HG03442 (cell line): ENCODE results near the gene RTL1.

Experiments
- ATAC-seq: cut with Tn5 transposase; IDR thresholded peaks from one replicate; pipeline ENCODE4 v1.9.1; 2021; ENCODE audit warnings: mild to moderate bottlenecking, moderate library complexity; ENCODE audit not compliant: unreplicated experiment

RTL1 gene

DNA sequence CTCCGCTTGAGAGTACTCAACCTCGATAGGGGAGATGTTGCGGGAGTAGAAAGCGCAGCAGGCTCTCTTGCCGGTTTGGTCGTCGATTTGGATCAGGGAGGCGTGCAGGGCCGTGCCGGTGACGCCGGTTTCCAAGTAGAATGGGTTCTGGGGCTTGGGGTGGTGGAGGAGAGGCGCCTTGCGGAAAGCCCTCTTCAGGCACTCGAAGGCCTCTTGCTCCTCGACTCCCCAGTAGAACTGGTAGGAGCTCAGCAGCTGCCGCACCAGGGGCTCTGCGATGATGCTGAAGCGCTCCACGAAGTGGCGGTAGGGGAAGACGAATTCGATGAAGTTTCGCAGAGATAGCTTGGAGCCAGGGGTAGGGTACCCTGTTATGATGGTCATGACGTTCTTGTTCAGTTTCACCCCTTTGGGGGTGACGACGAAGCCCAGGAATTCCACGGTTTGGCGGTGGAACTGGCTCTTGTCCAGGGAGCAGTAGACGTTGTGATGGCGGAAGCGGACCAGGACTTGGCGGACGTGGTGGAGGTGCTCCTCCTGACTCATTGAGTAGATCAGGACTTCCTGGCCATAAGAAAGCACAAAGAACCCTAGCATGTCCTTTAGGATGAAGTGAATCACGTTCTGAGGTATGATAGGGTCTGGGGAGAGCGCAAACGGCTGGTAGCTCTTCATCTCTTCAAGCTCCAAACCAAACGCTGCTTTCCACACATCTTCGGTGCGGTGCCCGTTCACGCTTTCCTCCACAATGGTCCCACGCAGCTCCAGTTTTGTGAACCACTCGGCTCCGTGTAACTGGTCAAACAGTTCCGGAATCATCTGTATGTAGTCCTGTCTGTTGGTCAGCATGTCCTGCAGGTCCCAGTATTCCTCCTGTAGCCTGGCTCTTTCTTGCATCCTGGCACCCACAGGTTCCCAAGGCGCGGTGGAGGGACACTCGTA, 21.2 kb downstream of the RTL1 start:
- ATAC-seq, result no peak

DNA sequence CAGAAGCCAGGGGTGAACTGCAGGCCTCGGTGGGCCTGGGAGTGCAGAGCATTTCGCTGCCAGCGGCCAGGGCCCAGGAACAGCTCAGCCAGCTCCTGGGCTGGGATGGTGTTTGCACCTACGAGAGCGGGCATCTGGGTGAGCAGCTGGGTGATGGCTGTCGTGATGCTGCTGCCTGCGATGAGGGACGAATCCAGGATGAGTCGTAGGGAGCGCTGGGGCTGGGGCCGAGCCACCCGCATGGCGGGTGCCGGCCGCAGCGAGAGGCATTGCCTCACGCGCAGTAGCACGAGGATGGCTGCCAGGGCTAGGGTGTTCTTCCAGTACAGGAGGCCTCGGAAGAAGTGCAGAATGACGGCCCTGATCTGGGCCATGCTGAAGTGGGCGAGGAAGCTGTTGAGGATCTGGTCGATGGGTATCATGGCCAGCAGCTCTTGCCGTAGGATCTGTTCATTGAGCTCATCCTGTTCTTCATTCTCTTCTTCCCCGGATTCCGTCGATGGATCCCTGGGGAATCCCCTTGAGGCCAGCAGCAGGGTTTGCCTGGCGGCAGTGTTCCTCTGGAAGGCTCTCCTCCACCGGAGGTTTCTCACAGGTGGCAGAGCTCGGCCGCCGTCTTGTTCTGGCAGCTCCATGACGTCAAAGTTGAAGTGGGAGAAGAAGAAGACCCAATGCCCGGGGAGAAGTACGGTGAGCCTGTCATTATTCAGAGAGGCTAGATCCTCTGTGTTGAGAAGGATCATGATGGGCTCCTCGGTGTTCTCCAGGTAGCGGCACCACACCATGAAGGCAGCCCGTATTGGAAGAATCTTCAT, 22.1 kb downstream of the RTL1 start:
- ATAC-seq, result no peak

DNA sequence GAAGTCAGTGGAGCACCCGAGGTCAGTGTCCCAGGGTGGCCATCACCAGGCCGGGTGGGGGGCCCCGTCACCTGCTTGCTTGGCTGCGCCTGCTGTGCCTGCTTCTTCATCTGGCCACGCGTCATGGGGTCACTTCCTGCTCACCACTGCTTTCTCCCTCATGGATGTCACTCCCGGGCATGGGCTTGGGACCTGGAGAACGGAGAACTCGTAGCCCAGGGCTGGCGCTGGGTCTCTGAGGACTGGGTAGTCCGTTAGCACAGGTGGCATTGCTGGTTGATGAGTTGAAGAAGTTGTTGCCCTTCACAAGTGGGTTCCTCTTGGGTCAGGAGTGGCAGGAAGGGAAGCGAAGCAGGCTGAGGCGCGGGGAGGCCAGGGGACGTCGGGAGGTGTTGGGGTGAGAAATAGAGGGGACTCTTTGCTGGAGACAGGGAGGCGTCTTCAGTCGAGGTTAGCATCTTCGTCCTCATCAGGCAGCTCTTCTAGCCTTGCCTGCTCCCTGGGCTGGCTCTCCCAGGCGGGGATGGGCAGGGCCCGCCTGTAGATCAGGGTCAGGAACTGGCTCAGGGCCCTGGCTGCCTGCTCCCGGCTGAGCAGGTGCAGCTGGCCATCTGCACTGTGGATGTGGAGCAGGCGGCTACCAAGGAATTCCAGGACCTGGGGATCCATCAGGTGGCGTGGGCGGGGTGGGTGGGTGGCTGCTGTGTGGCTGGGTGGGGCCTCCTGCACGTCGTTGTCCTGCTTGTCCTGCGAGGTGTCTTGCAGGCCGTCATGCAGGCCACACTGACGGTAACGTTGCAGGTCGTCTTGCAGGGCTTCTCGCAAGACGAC, 23.0 kb downstream of the RTL1 start:
- ATAC-seq, result no peak

DNA sequence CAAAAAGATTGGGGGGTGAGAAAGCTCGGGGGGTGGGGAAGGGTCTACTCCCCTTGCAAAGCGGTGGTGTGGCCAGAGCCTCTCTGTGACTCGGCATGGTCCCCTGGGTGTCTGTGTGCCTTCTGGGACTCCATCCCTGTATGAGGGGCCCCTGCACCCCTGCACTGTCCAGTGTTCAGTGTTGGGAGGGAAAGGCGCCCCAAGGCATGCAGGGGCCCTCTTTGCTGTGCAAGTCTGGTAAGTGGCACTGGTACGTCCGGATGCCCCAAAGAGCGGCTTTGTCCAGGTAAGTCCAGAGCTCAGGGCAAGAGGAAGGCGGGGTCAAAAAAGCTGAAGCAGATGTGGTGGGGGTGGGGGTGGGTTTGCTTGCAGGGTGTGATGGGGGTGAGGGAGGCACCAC, 23.7 kb downstream of the RTL1 start:
- ATAC-seq, result no peak

DNA sequence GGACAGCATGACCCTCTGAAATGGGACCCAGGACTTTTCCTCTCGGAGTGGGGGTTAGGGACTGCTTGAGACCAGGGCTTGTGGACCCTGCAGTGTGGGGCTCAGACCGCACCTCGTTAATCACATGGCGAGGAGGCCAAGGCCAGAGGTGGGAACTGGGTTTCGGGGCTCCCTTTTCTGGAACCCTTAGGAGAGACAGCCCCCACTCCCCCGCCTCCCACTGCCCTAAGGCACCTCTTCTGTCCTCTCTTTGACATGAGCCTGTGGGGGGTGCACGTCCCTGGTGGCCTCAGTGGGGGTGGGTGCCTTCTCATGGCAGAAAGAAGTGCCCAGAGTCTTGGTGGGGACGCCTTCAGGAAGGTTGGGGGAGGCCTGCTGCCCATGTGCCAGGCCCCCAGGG, 24.3 kb downstream of the RTL1 start:
- no peak for ATAC-seq

DNA sequence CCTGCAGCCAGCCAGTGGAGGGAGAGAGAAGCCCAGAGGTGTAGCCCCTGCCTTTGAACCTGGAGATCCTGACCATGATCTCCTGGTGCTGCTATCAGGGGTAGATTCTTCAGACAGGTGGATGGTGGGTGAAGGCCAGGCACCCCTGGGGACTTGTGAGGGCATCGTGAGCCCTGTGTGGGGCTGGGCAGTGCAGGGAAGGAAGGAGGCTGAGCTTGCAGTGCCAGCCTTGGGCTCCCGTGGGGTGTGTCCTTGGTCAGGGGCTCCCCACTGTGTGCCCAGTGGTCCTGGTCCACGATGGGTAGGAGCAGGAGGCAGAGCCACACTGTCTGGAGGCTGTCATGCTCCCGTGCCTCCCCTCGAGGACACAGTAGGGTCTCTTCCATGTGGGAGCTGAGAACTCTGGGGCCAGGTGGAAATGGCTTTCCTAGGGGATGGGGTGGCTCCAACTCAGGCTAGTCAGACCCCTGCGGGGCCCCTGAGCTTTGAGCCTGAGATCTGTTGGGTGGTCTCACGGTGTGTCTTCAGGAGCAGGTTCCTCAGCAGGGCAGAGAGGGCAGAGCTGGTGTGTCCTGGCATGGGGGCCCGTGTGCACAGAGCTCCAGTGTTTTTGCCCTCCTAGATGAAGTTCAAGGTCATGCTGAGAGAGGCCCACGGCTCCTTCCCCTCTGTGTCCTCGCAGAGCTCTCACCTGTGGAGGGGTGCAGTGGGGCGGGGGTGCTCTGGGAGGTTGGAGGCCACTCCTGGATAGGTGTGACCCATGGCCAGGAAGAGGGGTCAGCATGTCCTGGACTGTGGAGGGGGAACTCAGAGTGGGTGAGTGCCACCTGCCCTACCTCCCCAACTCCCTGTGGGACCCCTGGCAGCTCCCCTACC, 25.0 kb downstream of the RTL1 start:
- no peak for ATAC-seq

DNA sequence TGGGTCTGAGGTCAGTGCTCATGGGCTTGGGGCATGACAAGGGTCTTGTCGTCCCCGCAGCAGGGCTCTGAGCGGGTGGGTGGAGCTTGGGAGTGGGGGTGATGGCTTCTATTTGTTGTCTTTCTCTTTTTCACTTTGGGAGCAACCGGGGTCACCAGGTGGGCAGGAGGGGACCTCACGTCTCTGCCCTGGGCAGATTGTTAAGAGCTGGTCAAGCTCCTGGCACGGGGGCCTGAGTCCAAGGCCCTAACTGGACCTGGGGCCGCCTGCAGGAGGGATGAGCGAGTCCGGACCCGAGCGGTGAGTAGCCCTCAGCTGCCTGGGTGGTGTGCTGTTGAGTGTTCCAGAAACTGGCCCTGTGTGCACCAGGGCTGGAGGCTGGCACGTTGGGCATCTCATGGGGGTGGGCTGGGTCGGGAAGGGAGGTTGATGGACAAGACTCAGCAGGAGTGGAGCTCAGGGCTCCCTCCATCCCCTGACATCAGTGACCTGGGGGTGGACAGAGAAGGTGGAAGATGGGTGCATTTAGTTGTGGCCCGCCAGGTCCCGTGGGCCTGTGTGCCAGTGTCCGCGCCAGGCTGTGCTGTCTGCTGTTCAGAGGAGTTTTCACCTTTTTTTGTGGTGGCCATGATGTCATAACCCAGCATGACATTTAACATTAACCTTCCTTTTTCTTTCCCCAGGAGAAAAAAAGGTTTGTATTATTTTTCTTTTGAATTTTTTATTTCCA, 27.5 kb downstream of the RTL1 start:
- no peak for ATAC-seq

DNA sequence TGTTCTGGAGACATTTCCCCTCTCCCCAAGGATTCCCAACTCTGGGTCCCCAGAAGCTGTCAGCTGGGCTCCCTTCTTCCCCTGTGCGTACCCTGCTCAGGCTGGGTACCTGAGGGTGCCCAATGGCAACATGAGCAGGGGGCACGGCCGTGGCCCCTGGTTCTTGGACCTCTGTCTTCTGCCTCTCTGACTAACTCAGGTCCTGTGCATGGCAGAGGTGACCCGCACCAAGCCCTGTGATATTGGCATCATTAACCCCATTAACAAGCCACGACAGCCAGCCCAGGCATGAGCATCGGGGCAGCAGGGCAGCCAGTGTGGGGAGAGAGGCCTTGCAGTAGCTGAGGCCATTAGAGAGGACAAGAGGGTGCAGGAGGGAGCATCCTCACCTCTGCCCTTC, 28.4 kb downstream of the RTL1 start:
- ATAC-seq, result no peak

DNA sequence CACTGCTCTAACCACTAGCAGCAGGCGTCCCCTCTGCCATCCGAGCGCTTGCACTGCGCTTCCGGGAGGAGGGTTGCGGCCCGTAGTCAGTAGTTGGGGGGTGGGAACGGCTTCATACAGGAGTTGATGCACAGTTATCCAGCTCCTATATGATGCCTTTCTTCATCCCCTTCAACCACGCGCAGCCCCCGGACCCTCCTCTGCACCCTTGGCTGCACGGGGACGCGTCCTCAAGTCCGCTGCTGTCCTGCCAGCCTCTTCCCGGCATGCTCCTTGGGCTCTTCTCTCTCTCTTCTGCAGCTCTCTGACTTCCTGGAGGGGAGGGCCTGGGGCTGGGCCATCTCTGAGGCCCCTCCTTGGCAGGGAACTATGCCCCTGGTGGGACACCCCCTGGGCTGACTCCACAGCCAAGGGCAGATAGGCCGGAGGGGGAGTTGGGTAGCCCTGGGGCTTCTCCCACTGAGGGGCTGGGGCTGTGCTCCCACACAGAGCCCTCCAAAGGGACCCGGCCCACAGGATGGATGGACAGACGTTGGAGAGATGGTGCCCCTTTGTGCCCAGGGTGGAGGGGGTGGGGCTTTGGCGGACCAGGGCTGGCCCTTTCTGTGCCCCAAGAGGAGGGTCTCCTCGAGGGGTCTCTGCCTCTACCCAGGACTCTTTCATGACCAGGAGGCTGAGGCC, 29.0 kb downstream of the RTL1 start:
- ATAC-seq, result no peak

DNA sequence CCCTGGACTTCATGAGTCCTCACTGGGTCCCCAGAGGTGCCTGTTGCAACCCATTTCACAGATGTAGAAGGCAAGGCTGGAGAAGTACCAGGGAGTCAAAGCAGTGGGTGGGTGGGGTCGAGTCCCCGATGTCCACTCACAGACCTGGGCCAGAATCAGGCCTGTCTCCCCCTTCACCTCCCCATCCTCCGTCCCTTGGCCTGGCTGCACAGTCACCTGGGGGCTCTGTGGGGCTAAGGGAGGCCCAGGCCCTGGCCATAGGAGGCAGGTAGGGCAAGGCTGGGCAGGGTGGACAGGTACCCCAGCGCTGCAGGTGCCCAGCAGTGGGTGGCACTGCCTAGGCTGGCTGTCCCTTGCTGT, 29.5 kb downstream of the RTL1 start:
- no peak for ATAC-seq

DNA sequence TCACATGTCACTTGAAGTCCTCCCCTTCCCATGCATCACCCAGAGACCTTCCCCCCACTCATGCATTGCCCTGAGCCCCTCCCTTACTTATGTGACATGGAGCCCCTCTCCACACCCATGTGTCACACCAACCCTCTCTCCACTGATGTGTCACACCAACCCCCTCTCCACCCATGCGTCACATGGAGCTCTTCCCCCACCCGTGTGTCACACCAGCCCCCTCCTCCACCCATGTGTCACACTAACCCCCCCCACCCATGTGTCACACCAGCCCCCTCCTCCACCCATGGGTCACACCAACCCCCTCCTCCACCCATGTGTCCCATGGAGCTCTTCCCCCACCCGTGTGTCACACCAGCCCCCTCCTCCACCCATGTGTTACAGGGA, 30.4 kb downstream of the RTL1 start:
- ATAC-seq, result no peak

DNA sequence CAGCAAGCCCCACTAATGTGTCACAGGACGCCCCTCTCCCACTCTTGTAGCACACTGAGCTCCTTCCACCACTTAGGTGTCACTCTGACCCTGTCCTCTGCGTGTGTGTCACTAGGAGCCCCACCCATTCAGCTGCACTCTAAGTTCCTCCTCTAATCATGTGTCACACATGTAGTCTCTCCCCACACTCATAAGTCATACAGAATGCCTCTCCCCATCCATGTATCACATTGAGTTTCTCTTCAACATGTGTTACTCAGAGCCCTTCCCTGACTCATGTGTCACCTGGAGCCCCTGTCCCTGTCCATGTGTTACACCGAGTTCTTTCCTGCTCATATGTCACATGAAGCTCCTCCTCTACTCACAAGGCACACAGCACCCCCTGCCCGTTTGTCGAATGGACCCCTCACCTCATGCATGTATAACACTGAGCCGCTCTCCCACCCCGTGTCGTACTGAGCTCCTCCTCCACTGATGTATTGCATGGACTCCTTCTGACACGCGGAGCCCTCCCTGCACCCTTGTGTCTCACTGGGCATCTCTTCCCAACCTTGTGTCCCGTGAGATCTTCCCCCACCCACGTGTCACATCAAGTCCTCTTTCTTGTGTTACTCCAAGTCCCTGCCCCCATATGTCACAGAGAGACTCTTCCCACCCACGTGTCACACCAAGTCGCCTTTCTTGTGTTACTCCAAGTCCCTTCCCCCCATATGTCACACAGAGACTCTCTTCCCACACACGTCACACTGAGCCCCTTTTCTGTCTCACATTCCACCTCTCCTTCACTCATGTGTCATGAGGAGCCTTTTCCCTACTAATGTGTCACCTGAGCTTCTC, 31.0 kb downstream of the RTL1 start:
- no peak for ATAC-seq

DNA sequence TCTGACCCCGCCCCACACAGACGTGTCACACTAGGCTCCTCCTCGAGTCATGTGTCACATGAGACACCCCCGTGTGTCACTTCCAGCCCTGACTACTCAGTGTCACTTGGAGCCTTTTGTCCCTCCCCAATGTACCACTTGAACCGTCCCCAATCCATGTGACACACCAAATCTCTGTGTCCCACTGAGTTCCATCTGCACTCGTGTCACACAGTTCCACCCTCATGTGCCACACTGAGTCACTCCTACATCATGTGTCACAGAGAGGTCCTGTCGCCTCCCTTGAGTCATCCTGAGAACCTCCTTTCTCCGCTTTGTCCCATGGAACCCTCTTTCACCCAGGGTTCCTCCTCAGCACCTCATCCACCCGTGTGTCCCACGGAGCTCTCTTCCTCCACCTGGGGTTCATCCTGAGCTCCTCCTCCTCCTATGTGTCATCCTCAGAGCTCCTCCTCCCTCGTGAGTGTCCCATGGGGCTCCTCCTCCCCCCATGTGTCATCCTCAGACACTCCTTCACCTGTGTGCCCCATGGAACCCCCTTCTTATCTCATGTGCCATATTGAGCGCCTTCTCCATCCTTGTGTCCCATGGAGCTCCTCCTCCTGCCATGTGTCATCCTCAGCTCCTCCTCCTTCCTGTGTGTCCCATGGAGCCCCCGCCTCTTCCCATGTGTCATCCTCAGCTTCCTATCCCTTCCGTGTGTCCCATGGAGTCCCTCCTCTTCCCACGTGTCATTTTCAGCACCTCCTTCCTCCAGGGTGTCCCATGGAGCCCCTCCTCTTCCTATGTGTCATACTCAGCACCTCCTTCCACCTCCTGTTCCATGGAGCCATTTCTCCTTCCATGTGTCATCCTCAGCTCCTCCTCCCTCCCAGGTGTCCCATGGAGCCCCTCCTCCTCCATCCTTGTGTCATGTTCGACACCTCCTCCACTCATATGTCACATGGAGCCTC, 32.0 kb downstream of the RTL1 start:
- ATAC-seq, result no peak

DNA sequence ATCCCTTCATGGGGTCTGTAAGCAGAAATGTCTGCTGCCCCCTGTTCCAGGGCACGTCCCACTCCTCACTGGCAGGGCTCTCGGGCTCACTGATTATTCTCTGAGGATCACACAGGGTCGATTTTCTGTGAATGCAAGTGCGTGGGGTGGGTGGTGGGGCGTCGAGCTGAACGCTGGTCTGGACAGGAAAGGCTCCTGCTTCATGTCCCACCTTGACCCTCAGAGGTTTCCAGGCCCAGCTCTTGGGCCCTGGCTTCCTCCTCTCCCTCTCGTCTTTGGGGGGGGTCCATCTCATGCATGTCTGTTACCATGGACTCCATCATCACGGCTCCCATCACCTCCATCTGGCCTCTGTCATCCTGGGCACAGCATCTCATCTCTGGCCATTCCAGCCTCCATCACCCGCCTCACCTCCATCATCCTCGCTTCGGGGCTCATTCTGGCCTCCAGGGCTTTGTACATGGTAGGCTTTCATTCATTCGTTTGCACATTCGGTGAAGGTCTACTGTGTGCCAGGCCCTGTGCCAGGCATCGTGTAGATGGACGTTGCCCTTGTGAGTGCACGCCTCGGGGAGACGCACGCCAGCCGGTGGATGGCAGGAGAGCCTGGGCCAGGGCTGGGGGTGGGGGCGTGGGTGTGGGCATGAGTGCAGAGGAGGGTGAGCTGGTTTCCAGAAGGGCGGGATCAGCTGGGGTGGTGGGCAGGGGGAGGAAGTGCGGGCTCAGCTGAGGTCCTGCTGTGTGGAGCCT, 34.7 kb downstream of the RTL1 start:
- ATAC-seq, result no peak

DNA sequence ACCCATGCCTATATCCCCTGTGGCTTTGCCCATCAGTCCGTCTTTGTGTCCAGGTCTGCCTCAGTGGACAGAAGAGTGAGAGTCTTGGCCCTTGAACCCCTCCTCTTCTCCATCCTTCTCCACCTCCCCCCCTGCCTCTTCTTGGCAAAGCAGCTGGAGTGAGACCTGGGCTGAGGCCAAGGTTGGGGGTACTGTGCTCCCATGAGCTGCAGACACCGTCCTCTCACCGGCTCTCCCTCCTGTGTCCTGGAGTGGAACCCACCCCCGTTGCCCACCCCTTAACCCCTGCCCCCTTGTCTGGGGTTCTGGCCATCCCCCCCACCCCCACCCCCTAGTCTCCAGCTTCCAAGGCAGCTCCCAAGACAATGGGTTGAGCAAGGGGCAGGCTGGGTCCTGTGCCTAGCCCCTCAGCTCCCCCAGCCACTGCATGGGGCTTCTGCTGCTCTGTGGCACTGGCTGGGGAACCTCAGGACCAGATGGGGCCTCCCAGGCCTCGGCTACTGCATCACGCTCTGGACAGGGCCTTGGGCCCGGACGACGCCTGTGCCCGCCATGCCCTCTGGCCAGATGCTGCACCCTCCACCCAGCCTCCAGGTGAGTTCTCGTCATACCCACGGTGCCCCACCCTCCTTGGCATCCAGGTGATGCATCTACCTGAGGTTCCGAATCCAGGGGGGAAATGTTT, 35.7 kb downstream of the RTL1 start:
- ATAC-seq, result no peak
